Hematopoietic multipotent progenitor cell treated with erythropoietin and hydrocortisone succinate and interleukin-3 and kit ligand, for 6 days (in vitro differentiated cells): Measurements from ENCODE around the gene PDGFA.

Experiments used
- DNase-seq: peaks from one replicate; pipeline ENCODE4 v3.0.0-alpha.2; 2015

PDGFA gene

DNA sequence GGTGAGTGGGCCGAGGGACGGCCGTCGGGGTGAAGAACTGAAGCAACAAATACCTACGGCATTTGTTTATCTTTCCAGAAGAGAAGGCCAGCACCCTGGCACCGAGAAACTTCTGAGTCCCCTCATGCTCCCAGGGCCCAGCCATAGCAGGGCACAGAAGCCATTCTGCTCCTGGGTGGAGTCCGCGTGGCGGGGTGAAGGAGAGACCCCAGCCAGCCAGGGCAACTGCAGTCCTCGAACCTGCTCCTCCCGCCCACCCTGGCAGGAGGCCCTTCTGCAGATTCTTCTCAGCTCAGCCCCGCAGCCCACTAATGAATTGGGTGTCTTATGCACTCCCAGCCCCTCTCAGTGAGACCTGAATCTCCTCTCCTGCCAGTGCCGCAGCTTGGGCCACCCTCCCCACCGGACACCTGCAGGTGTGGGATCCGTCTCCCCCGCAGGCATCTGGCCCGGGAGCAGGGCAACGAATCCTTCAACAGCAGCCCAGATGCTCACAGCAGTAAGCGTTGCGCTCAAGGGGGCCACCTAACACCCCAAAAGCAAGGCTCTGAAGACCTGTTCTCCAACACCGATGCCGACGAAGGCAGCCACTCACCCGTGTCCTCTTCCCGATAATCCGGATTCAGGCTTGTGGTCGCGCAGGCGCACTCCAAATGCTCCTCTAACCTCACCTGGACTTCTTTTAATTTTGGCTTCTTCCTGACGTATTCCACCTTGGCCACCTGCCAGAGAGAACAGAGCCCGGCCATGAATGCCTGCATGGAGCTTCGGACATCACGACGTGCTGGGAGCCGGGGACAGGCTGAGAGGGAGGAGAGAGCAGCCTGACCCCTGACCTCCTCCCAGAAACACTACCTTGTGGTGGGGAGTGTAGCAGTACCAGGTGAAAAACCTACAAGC is 18.9 kb downstream of the PDGFA start:
- DNase-seq, result no peak

DNA sequence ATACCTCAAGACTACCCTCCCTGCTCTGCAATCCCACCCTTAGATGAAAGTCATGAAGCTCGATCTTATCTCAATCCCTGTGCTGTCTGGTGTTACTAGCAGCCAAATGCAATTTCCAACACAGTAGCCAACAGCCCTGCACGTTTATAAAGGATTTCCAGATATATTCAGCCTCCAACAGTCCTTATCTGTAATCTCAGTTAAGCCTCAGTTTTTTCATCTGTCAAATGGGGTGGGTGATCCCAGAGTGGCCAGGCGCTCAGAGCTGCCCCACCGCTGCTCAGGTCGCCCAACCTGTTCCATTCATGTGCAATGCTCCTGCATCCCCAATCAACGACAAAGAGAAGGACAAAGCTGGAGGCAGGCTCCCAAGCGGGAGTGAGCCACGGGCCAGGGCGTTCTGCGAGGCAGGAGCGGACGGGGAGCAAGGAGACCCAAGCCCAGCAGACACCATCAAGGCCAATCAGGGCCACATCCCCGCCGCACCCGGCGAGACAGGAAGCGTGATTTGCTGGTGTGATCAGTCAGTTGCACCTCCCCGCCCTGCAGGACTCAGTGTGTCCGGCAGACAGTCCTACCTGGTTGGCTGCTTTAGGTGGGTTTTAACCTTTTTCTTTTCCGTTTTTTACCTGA is 19.7 kb downstream of the PDGFA start:
- DNase-seq, result no peak

DNA sequence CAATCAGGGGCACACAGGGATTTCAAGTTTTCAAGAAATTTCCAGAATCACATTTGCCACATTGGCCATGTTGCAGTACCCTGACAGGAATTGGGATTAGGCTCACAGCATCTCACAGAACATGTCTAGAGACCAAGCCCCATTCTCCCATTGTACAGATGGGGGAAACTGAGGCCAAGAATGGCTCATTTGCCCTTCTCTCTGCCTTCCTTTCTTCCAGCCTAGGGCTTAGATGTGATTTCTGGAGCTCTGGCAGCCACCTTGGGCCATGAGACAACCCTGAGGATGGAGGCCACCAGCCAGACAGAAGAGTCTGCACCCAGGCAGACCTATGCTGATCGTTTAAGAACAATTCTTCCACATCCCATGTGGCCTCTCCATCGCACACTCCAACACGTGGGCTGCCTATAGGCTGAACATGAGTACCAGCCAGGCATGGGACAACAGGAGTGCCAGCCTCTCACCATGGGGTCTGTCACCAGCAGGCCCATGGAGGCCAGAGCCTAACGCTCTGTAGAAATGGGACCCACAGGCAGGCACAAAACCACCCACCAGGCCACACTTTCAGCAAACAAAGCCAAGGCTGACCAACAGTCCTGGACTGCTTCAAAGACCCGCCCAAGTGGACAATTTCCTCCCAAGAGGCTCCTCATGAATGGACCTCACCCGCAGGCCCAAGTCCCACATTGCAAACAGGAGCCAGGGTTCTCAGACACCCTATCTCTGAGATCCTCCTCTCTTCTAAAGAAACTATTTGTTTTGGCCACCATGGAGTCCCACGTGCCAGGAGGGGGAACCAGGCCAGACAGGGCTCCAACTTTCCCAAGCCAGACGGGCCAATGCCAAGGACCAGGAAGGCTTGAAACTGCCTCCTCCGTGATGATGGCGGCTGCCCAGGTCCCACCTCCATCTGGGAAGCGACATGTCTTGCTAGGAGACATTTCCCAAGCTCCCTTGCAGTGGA is 20.7 kb downstream of the PDGFA start:
- DNase-seq, result no peak

DNA sequence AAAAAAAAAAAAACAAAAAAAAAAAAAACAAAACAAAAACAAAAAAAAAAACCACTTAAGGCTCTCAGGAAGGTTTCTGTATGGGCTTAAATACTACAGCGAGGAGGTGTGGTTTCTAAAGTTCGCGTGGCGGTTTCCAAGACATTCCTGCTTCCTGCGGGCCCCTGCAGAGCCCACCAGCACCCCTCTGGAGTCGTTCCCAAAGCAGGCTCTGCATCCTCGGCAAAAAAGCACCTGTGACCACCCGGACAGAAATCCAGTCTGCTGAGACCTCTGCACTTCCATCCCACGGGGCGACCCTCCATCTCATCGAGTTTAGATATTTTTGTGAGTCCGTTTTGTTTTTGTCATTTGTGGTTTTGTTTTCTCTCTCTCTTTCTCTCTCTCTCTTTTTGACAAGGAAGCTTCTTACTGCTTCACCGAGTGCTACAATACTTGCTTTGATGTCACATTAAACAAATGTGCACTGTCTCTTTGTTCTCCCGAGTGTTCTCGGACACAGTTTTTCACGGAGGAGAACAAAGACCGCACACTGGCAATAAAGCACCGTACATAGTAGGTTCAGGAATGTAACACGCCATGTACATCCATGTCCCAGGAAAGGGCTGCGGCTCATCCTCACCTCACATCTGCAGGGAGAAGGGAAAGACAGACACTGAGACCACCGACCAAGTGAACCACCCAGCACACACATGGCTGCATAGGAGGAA is 21.5 kb downstream of the PDGFA start:
- no peak for DNase-seq

DNA sequence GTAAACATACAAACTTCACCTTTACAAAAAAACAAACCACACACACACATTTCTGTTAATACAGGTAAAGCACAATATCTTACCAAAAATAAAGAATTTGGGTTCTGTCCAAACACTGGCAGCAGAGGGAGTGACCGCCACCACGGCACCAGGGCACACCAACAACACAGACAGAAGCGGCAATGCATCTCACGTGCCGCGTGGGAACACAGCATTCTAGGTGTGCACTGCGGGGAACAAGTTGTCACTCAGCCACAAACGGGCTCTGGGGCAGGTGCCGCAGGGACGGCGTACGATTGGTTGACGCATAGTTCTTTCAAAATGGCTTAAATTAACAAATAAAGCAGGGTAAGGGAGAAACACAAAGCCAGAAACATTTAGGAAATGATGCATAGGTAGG is 22.3 kb downstream of the PDGFA start:
- no peak for DNase-seq

DNA sequence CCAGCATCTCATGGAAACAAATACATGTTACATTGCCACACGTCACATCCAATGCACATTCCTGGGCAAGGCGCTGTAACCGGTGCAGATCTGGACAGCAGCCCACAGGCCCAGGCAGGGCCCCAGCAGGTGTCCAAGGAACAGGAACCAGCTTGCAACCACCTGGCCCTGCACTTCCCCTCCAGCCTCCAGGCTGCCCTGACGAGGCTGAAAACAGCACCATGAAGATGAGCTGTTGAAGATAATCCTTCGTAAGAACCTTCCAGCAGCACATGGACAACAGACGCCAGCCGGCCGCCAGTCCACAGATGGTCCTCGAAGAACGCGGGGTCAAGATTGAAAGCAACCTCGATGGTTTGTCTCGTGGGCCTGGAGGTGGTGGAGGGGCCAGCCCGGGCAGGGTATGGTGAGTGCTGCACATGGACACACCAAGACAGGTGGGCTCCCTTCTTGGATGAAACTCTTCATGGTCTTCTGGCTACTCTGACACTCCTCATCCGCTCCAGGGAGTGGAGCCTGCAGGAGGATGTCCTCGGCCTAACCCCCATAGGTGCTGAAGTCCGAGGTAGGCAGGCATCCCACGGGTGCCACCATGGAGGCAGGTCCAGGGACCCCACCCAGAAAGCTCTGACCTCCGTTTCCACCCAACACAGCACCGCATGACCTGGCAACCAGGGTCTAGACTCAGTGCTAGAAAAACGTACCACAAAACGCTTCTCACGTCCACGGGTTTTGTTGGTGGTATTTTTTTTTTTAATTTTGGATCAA is 22.9 kb downstream of the PDGFA start:
- DNase-seq, result no peak

DNA sequence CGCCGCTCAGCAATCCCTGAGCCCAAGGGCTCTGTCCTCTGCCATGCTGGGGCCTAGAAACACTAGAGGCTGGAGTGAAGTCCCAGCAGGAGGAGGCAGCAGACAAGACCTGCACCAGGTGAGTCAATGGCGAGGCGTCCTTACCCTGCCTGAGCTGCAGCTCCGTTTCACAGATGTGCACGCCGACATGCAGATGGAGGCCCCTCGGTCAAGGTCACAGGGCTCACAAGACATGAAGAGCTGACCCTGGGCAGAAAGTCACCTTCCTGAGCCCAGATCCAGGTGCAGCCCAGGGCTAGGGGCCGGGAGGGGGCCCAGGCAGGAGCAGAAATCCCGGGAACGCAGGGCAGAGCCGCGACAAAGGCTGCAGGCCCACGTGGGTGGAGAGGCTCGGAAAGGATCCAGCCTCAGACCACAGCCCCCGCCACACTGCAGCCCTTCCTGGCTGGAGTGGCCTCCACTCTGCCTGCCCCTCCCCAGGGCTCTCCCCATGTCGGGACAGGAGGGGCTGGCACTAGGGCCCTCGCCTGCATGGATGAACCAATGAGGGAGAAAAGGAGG is 23.8 kb downstream of the PDGFA start:
- DNase-seq, result no peak

DNA sequence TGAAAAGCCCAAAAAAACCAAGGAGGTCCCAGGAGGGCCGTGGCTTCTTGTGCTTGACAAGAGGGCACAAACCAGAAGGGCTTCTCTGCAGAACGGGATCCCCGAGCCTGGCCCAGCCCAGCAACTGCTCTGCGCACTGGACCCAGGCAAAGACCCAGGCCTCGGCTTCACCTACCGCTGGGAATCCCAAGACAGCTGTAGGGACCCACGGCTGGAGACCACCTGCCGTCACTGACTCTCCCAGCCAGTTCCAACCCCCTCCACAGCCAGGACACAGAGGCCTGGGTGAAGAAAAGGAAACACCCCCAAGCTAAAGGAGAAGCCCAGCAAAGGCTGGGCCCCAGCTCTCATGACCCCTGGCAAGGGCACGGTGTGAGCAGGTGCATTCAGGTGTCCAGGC is 24.3 kb downstream of the PDGFA start:
- DNase-seq, result no peak

DNA sequence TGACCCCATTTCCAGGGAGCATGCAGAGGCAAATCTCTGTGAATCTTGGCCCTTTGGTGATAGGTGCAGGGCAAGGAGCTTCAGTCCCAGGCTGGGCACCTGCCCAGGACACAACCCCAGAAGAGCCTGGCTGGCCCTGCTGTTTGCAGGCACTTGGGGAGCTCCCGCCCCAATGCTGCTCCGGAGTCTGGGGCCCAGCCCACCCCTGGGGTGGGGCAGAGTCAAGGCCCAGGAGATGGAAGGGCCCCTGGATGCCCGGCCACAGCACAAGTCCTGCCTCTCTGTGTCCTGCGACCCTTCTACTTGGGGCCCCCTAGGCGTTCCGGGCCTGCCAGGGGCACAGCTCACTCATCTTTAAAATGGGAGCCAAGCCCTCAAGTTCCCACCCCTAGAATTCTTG is 24.7 kb downstream of the PDGFA start:
- DNase-seq, result no peak

DNA sequence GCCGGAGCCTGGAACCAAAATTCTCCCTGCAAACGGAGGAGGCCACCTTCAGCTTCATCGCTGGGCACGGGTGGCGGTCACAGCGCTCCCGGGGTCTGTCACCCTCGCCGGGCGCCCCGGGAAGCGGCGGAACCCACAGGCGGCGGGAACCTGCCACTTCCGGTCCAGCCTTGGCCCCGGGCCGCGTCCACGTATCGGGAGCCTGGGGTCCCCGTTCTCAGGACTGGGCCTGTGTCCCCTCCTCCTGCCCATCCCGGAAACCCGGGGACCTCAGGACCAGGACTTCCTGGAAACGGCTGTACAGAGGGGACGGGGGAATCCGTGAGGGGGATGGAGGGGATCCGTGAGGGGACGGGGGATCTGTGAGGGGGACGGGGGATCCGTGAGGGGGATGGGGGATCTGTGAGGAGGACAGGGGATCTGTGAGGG is 25.4 kb downstream of the PDGFA start:
- DNase-seq, result no peak

DNA sequence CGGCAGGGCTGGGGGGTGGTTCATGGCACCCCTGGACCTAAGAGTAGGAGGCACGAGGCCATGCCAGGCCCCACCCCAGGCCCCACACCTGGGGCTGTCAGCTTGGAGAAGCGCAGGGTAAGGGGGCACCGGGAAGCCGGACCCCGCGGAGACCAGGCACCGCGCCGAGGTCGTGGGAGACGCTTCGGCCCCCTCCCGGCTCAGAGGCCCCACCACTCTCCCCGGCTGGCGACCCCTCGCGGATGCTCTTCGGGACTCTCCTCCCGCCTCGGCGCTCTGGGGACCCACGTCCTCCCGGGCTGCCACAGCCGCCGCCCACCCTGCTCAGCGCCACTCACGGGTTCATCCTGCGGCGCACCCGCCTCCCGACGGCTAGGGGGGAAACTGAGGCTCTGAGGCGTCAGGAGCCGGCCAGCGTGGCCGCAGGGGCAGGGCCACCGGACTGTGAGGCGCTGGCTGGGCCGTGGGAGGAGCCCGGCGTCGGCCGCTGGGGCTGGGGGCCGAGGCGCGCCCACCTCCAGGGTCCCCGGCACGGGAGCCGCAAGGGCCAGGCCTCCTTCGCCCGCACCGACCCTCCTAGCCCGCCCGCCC is 25.9 kb downstream of the PDGFA start:
- no peak for DNase-seq

DNA sequence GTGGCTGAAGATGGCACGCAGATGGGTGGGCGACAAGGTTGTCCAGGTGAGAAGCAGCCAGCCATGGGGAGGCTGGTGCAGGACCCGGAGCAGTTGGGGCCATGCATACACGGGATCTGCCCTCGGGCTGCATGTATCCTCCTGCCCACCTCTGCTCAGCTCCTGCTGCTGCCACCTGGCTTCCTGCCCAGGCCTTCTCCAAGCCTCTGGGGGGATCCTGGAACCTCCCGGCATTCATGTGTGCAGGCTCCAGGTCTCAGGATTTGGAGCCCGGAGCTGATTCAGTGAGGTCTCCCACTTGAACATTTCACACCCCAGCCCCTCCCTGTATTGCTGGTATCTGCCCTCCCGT is 27.0 kb downstream of the PDGFA start:
- no peak for DNase-seq

DNA sequence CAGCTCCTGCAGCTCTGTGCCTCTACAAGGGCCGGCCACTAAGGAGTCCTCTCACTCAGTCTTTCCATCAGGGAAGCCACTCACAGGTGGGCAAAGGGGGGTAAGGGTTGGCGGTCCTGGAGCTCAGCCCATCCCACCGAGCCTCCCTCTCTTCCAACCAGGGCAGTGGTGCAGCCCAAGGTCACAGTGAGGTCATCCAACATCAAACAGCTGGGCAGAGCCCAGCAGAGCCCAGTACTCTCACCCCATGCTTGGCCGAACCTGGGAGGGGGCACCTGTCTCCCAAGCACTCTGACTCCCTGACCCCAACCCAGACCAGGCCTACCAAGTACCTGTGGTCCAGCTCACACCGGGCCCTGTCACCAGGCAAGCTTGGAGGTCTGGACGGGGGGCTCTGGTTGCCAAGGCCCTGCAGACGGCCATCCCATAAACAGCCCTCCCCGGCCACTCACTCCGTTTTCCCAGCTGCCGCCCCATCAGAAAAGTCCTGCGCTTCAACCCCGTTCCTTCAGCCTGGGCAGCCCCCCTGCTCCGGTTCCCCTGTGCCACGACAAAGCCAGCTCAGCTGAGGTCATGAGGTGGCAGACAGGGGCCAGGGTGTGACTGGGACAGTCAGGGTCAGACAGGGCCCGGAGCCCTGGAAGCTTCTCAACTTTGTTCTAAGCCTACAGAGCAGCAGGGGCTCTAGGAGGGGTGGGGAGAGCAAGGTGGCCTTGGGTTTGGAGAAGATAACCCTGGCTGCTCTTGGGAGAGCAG is 27.5 kb downstream of the PDGFA start:
- DNase-seq, result no peak

DNA sequence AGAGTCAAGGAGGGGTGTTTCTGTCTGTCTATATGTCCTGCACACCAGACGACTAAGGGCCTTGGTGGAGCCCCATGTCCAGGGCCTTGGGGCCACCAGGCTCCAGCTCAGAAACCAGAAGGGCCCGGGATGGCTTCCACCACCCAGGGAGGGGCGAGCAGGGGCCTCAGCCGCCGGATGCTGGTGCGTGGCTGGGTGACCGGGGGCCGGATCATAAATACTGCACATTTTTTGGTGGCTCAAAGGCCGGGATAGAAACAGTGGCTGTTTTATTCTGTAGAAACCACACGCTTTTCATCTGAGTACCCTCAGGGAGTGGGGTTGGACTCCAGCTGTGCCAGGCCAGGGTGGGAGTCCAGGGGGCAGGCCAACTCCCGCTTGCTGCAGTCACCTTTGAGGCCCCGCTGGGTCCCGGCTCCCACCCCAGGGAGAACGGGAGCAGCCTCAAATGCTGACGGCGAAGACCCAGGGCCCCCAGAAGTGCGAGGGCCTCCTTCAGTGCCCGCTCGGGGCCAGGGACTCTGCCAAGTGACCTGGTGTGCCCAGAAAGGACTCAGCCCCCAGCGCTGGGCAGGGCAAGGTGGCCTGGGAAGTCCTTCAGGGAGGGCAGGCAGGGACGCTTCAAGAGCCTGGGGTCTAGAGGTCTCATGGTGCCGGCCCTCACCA is 28.2 kb downstream of the PDGFA start:
- no peak for DNase-seq

DNA sequence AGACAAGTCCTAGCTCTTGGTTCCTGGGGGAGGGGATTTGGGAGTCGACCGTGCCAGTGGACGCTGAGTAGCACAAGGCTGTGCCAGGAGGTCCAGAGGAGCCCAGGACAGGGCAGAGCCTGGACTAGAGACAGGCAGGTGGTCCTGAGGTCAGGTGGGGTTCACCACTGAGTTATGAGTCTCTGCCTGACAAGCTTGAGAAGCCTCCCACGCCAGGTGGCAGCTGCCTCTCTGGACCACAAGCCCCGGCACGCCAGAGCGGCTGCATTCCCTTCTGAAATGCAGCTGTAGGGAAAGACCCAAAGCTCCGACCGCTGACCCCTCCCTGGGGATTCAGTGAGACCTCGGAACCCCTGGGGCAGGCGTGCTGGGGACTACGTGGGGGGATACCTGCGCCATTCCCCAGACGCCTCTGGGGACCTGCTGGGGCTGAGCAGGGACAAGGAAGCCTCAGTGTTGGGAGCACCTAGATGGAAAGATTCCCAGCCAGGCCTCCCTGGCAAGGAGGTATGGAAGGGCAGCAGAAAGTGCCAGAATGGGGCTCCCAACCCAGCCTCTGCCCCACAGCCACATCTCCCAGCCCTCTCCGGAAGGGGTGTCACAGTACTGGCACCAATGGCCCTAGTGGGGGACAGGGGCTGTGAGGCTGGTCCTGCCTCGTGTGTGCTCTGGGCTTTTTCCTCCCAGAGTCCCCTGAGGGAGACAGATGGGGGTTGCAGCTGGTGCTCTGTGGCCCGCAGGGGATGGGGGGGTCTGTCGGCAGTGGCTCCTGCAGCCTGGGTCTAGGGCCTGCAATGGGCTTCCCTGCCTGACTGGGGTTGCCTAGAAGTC is 29.0 kb downstream of the PDGFA start:
- no peak for DNase-seq

DNA sequence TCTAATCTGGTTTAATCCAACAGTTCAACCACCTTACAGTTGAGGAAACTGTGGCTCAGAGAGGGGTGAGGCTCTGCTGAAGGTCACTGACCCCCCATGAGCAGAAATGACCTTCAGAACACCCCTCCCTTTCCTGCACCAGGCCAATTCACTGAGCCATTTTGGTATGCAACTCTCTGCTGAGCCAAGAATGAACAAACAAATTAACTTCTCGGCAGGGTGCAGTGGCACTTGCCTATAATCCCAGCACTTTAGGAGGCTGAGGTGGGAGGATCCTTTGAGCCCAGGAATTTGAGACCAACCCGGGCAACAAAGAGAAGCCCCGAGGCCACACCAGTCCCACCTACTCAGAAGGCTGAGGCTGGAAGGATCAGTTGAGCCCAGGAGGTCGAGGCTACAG is 29.8 kb downstream of the PDGFA start:
- DNase-seq, result no peak

DNA sequence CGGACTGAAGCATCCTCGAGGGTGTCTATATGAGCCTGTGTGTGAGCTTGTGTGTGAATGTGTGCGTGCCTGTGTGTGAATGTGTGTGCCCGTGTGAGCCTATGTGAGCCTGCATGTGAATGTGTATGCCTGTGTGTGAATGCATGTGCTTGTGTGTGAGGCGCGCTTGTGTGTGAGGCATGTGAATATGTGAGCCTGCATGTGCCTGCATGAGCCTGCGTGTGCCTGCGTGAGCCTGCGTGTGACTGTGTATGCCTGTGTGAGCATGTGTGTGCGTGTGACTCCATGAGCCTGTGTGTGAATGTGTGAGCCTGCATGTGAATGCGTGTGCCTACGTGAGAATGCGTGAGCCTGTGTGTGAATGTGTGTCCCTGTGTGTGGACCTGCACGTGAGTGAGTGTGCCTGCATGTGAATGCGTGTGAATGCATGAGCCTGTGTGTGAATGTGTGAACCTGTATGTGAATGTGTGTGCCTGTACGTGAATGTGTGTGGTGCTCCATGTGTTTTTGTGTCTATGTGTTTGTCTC is 33.4 kb downstream of the PDGFA start:
- no peak for DNase-seq
